PC-9 (cell line): Measurements from ENCODE around the gene NPIPB2. TPM values are rescaled to one million over a fixed set of nuclear protein-coding genes. Genes with fewer than 3 reads are reported as not detected.

ENCODE experiments used
- BruUV-seq: library from RNA; stranded (reverse); fragments of 400-500 nt; replicated peaks from 2 replicates; lab custom pipeline; 2021; lab: Mats Ljungman, UMichigan
- CTCF ChIA-PET: fragments of 300-600 bp; sonication (Branson Sonifier 250); formaldehyde crosslinking; loops from one replicate; lab custom pipeline; 2022; ENCODE audit warnings: antibody characterized with exemption; lab: Charles Lee
- POLR2A ChIA-PET: fragments of 300-600 bp; sonication (Branson Sonifier 250); formaldehyde crosslinking; loops from one replicate; lab custom pipeline; 2022; ENCODE audit warnings: antibody characterized with exemption; ENCODE audit not compliant: unreplicated experiment; lab: Charles Lee
- DNase-seq, 2 experiments: peaks; one replicate each; pipeline versions ENCODE4 v3.0.0 to v3.0.0-alpha.2; 2015 to 2022; ENCODE audit warnings: mixed read lengths in 1 of 2
- H2AFZ ChIP-seq: fragments of 200-600 bp; sonication (generic); 2 replicates; pipeline ENCODE4 v1.8.1; 2017; ENCODE audit warnings: antibody characterized with exemption
- H3F3A ChIP-seq: fragments of 200-600 bp; sonication (generic); 2 replicates; pipeline ENCODE4 v1.8.1; 2017; ENCODE audit warnings: antibody characterized with exemption, mild to moderate bottlenecking, low read depth; ENCODE audit not compliant: insufficient read depth
- H3K27ac ChIP-seq: fragments of 200-600 bp; sonication (generic); 2 replicates; pipeline ENCODE4 v1.6.1; 2016; ENCODE audit warnings: mixed run types
- H3K27me3 ChIP-seq: fragments of 200-600 bp; sonication (generic); 2 replicates; pipeline ENCODE4 v1.6.1; 2016; ENCODE audit warnings: low read depth, mixed run types; ENCODE audit not compliant: insufficient read depth
- H3K36me3 ChIP-seq: fragments of 200-600 bp; sonication (generic); 2 replicates; pipeline ENCODE4 v1.6.1; 2016; ENCODE audit warnings: low read depth, mixed run types
- H3K4me1 ChIP-seq: fragments of 200-600 bp; sonication (generic); replicated peaks from 2 replicates; pipeline ENCODE4 v1.6.1; 2016; ENCODE audit warnings: mixed run types; ENCODE audit not compliant: insufficient read depth
- H3K4me2 ChIP-seq: fragments of 200-600 bp; sonication (generic); 2 replicates; pipeline ENCODE4 v1.6.1; 2017; ENCODE audit warnings: mixed run types
- H3K4me3 ChIP-seq: fragments of 200-600 bp; sonication (generic); 2 replicates; pipeline ENCODE4 v1.6.1; 2016; ENCODE audit warnings: mixed run types
- H3K79me2 ChIP-seq: fragments of 200-600 bp; sonication (generic); 2 replicates; pipeline ENCODE4 v1.6.1; 2017; ENCODE audit warnings: low read depth, mixed run types
- H3K9me2 ChIP-seq: fragments of 200-600 bp; sonication (generic); 2 replicates; pipeline ENCODE4 v1.8.1; 2017; ENCODE audit warnings: mild to moderate bottlenecking; ENCODE audit not compliant: insufficient read depth
- H3K9me3 ChIP-seq: fragments of 200-600 bp; sonication (generic); 2 replicates; pipeline ENCODE4 v1.8.1; 2016; ENCODE audit warnings: low read depth; ENCODE audit not compliant: insufficient read depth
- H4K20me1 ChIP-seq: fragments of 200-600 bp; sonication (generic); 2 replicates; pipeline ENCODE4 v1.8.1; 2017; ENCODE audit not compliant: insufficient read depth
- EZH2 ChIP-seq: fragments of 200-600 bp; sonication (generic); IDR thresholded peaks from 2 replicates; pipeline ENCODE4 v1.8.0; 2017; ENCODE audit warnings: antibody characterized with exemption, low read depth
- intact Hi-C: fragments of 100-400 bp; cut with micrococcal nuclease; formaldehyde crosslinking; loops from one replicate; pipeline ENCODE4 v1.10.0; 2022; ENCODE audit not compliant: unreplicated experiment
- total RNA-seq: library from RNA; stranded (reverse); gene quantifications from 2 replicates; pipeline ENCODE4 v1.2.3, GENCODE V29; 2021
- TF ChIP-seq, protein P1 (sequence below): fragments of 200-600 bp; sonication (generic); conservative IDR thresholded peaks from 2 replicates; pipeline ENCODE4 v1.6.1; 2017; ENCODE audit warnings: mixed run types, antibody characterized with exemption, mild to moderate bottlenecking, moderate library complexity

The NPIPB2 gene
- total RNA-seq, 1 experiment from 2014 or later: 43.3 TPM

DNA sequence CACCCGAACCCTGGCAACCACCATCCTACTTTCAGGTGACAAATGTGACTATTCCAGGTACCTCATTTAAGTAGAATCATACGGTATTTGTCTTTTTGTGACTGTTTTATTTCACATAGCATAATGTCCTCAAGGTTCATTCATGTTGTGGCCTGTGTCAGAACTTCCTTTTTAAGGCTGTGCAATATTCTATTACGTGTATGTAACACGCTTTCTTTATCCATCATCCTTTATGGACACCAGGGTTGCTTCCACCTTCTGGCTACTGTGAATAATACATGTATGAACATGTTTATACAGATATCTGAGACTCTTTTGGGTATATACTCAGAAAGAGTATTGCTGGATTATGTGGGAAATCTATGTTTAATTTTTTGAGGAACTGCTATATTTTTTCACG lies 61.8 kb downstream of the NPIPB2 start:
- Histone ChIP-seq H3K36me3 (peaks cover 44% of the 10 kb centered on the region), H3K9me3 (no peaks in the 10 kb centered on the region), H3K27ac (no peak overlapping the region), H3K9me2 (no peaks in the 10 kb centered on the region), H3K79me2 (peaks cover 5% of the 10 kb centered on the region; the same call in 1 of the 2 replicates), H3K4me2 (no peak overlapping the region), H3K4me1 (no peaks in the 10 kb centered on the region), H3F3A (peaks cover 66% of the 10 kb centered on the region), H3K4me3 (no peak overlapping the region), H2AFZ (no peak overlapping the region), H3K27me3 (no peaks in the 10 kb centered on the region), H4K20me1 (peaks cover 26% of the 10 kb centered on the region)
- CTCF ChIA-PET: no interaction called here
- DNase-seq: no peak
- intact Hi-C loops: no loop called here
- POLR2A ChIA-PET: no interaction called here
- no peak for TF ChIP-seq EZH2
- TF ChIP-seq, protein P1, sequence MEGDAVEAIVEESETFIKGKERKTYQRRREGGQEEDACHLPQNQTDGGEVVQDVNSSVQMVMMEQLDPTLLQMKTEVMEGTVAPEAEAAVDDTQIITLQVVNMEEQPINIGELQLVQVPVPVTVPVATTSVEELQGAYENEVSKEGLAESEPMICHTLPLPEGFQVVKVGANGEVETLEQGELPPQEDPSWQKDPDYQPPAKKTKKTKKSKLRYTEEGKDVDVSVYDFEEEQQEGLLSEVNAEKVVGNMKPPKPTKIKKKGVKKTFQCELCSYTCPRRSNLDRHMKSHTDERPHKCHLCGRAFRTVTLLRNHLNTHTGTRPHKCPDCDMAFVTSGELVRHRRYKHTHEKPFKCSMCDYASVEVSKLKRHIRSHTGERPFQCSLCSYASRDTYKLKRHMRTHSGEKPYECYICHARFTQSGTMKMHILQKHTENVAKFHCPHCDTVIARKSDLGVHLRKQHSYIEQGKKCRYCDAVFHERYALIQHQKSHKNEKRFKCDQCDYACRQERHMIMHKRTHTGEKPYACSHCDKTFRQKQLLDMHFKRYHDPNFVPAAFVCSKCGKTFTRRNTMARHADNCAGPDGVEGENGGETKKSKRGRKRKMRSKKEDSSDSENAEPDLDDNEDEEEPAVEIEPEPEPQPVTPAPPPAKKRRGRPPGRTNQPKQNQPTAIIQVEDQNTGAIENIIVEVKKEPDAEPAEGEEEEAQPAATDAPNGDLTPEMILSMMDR: no peak
- no TSS peak for BruUV-seq

DNA sequence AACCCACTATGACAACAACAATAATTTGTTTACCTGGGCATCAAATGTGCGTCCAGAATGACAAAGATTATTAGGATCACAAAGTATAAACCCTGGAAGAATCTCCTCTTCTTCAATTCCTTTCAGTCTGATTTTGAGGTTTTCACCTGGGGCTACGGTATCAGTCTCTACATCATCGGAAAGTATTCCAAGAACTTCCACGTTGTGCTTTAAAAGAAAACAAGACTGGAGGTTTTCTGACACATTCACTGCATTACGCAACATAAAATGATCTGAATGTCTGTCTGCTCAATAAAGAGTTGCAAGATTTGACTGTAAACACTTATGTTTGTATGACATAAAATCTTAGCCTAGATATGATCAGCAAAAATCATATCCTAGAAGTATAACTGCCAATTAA lies 64.5 kb downstream of the NPIPB2 start:
- POLR2A ChIA-PET: no interaction called here
- CTCF ChIA-PET: no interaction called here
- Histone ChIP-seq H3K4me2 (no peak overlapping the region), H3F3A (peaks cover 74% of the 10 kb centered on the region), H2AFZ (no peak overlapping the region), H4K20me1 (peaks cover 37% of the 10 kb centered on the region), H3K4me3 (no peak overlapping the region), H3K9me2 (no peaks in the 10 kb centered on the region), H3K27ac (no peak overlapping the region), H3K9me3 (no peaks in the 10 kb centered on the region), H3K79me2 (peaks cover 3% of the 10 kb centered on the region), H3K36me3 (peaks cover 49% of the 10 kb centered on the region), H3K27me3 (no peaks in the 10 kb centered on the region), H3K4me1 (no peaks in the 10 kb centered on the region)
- DNase-seq: no peak
- no TSS peak for BruUV-seq
- intact Hi-C loops: no loop called here
- no peak for TF ChIP-seq EZH2
- TF ChIP-seq, protein P1: no peak

Other genes with a start within 250 kb of the NPIPB2 start
- gene TXNDC11, start 199.2 kb downstream of the NPIPB2 start, total RNA-seq: 30.9 and 40.9 TPM in 2 replicates
- gene ZC3H7A, start 144.8 kb downstream of the NPIPB2 start, total RNA-seq: 52.3 and 63.5 TPM in 2 replicates
- gene RSL1D1, start 90.5 kb downstream of the NPIPB2 start, total RNA-seq: 172 and 226 TPM in 2 replicates
- gene GSPT1, start 26.1 kb downstream of the NPIPB2 start, total RNA-seq: 146 and 161 TPM in 2 replicates
- not detected in 2 replicates for gene TNFRSF17, start 23.2 kb upstream of the NPIPB2 start, total RNA-seq
- 27.2 and 37.9 TPM in 2 replicates for gene SNX29, start 34.7 kb upstream of the NPIPB2 start, total RNA-seq